Activated effector memory CD4-positive, alpha-beta T cell treated with Interleukin-2 at 50 U/mL for 16 hours (primary cell): ENCODE data around the gene APOE.
"Not testable (repeated sequence)": the region's sequence is repeated elsewhere in the genome, so short reads cannot be mapped to it uniquely, and the experiment has no call there.

ENCODE experiments used
- DNase-seq: peaks from one replicate; pipeline ENCODE4 v3.0.0-alpha.2; 2020

APOE gene

DNA sequence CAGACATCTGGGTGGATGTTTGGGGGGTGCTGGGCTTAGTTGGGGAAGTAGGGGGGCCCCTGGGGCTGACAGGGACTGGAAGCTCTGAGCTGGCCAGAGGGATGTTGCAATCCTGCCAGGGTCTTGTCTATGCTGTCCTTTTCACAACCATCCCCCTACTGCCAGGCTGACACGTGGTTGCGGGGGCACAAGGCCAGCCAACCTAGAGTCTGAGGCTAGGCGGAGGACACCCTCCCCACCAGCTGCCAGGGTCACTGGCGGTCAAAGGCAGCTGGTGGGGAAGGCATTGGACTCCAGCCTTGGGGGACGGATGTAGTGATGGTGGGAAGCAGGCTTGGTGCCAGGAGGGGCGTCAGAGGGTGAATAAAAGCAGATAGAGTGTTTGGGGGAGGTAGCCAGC lies 7.3 kb downstream of the APOE start:
- no peak for DNase-seq

DNA sequence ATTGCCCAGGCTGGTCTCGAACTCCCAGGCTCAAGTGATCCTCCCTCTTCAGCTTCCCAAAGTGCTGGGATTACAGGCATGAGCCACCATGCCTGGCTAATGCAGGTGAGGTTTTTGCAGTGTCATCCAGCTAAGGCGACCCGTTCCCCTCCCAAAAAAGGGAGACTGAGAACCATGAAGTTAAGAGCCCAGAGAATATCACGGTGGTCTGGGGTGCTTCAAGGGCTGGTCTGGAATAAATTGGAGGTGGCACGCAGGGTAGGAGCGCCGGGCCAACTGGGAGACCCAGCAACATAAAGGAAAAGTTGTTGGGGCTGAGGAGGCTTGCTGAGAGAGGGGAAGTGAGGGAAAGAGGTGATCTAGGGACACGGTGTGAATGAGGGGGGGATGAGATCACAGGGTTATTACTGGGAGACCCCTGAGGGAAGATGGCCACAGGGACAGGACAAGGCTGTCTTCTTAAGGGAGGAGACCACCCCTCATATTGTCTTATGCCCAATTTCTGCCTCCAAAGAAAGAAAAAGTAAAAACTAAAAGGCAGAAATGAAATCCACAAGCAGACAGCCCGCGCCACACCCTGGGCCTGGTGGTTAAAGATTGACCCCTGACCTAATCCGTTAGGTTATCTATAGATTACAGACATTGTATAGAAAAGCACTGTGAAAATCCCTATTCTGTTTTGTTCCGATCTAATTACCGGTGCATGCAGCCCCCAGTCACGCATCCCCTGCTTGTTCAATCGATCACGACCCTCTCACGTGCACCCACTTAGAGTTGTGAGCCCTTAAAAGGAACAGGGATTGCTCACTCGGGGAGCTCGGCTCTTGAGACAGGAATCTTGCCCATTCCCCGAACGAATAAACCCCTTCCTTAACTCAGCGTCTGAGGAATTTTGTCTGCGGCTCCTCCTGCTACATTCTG lies 8.2 kb downstream of the APOE start:
- DNase-seq = not testable (repeated sequence)

DNA sequence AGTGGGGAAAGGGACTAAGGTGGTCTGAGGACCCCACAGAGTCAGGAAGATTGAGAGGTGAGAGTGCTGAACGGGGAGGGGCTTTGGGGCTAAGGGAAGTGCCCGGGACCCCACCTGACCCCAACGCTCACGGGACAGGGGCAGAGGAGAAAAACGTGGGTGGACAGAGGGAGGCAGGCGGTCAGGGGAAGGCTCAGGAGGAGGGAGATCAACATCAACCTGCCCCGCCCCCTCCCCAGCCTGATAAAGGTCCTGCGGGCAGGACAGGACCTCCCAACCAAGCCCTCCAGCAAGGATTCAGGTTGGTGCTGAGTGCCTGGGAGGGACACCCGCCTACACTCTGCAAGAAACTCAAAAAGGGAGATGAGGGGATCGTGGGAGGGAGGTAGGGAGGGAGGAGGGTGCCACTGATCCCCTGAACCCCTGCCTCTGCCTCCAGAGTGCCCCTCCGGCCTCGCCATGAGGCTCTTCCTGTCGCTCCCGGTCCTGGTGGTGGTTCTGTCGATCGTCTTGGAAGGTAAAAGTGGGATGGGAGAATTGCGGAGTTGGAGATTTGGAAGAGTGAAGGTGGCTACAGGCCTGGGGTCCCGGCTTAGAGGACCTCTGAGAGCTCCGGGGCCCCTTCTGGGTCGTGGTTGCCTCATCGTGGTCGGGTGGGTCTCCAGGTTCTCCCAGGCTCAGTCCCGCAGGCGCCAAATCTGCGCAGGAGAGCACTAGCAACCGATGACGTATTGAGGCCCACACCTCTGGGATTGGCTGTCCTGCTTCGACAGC lies 9.0 kb downstream of the APOE start, which contains the start of gene APOC1:
APOC1 (plus strand) TSS at position 176 of the 774 bp plus-strand sequence; CDS start at position 460, 284 bp downstream.
- peak; percentile 56 for DNase-seq

GRCh38 chr19:44924243-44924725 lies 18.7 kb downstream of the APOE start:
- DNase-seq = no peak

GRCh38 chr19:44925114-44925891 lies 19.7 kb downstream of the APOE start:
- DNase-seq = no peak

GRCh38 chr19:44926245-44927077 lies 20.9 kb downstream of the APOE start:
- DNase-seq = not testable (repeated sequence)

- DNase-seq = no peak
Observed at GRCh38 chr19:44927746-44928145, 22.1 kb downstream of the APOE start.

GRCh38 chr19:44930088-44930487 lies 24.5 kb downstream of the APOE start:
- DNase-seq = no peak

- no peak for DNase-seq
Observed at GRCh38 chr19:44931541-44931940, 25.9 kb downstream of the APOE start.

GRCh38 chr19:44939668-44940067 lies 34.1 kb downstream of the APOE start:
- DNase-seq = no peak

DNA sequence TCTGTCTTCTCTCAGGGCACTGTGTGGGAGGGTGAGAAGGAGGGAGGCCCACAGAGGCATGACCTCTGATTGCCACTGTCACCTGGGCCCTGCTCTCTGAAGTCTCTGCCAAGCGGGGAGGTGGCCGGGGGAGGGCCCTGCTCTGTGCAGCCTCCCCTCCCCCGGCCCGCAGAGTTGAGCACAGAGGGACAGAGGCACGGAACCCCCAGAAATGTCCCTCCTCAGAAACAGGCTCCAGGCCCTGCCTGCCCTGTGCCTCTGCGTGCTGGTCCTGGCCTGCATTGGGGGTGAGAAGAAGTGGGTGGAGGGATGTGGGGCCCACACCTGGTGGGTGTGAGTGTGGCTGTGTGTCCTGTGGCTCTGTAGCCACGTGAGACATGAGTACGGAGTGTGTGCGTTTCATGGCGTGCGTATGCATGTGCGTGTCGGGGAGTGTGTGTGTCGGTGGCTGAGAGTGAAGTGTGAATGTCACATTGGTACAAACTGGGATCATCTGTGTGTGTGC lies 36.5 kb downstream of the APOE start, which contains the start of gene APOC4:
APOC4 (plus strand) TSS at position 171 of the 505 bp plus-strand sequence; CDS start at position 212, 41 bp downstream.
- DNase-seq = no peak

DNA sequence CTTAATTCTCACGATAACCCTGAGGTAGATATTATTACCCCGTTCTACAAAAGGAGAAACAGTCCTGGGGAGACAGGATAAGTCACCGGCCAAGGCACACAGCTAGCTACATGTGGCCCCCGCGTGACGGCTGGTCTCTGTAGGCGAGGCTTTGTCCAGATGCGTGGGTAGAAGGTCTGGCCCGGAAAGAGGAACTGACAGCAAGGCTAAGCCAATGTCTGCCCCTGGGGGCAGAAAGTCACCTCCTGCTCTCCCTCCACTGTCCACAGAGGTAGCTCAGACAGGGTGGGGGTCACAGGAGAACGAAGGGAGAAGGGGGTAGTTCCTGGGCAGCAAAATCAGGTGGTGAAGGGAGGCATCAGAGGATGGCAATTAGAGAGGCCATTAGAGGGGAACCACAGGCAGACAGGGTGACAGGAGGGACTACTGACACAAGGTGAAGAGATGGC lies 38.2 kb downstream of the APOE start:
- no peak for DNase-seq

GRCh38 chr19:44947041-44947581 lies 41.5 kb downstream of the APOE start:
- no peak for DNase-seq

DNA sequence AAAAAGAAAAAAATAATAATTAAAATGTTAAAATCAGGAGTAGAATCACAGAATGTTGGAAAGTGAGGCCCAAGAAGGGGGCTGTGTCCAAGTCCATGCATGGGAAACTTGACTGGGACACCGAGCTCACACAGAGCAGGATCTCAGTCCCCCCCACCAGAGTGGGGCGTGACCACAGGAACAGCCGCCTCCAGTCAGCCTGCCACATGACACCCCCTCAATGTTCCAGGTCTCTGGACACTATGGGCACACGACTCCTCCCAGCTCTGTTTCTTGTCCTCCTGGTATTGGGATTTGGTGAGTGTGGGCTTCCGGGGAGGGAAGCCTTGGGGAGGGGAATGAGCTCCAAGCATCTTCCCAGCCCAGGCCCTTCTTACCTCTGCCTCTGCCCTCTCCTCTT lies 42.6 kb downstream of the APOE start:
- DNase-seq = no peak

DNA sequence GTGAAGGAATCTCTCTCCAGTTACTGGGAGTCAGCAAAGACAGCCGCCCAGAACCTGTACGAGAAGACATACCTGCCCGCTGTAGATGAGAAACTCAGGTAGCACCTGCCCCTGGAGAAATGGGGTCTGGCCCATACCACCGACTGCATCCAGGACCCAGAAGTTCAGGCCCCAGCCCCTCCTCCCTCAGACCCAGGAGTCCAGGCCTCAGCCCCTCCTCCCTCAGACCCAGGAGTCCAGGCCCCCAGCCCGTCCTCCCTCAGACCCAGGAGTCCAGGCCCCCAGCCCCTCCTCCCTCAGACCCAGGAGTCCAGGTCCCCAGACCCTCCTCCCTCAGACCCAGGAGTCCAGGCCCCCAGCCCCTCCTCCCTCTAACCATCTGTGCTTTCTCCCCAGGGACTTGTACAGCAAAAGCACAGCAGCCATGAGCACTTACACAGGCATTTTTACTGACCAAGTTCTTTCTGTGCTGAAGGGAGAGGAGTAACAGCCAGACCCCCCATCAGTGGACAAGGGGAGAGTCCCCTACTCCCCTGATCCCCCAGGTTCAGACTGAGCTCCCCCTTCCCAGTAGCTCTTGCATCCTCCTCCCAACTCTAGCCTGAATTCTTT lies 43.3 kb downstream of the APOE start:
- DNase-seq = no peak

DNA sequence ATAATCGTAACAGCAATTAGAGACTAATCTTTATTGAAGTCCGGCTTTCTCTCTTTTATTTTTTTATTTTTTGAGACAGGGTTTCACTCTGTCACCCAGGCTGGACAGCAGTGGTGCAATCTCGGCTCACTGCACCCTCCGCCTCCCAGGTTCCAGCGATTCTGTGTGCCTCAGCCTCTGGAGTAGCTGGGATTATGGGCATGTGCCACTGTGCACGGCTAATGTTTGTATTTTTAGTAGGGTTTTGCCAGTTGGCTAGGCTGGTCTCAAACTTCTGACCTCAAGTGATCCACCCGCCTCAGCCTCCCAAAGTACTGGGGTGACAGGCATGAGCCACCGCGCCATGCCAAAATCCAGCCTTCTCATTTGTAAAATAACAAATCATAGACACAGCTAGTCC lies 44.0 kb downstream of the APOE start:
- DNase-seq = no peak

GRCh38 chr19:44951179-44952159 lies 45.9 kb downstream of the APOE start:
- peak; percentile 23 for DNase-seq

DNA sequence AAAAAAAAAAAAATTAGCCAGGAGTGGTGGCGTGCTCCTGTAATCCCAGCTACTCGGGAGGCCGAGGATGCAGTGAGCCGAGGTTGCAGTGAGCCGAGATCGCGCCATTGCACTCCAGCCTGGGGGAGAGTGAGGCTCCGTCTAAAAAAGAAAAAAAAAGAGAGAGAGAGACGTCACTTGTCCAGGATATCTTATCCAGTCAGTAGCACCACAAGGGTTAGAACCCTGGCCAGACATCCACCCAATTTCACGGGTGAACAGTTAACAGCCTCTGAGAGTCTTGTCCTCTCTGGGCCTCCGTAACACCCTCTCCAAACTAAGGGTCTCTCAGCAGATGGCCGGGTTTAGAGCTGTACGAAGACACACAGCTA lies 48.7 kb downstream of the APOE start:
- DNase-seq = no peak
